Mesenchymal stem cell (in vitro differentiated cells and primary cell): Measurements from ENCODE around the gene CEP152.

Experiments
- DNase-seq: peaks from one replicate; pipeline ENCODE4 v3.0.0-alpha.2; 2013
- H2AFZ ChIP-seq: one replicate; pipeline ENCODE4 v1.6.1; 2013; ENCODE audit warnings: low read depth, mild to moderate bottlenecking, control low read depth, inconsistent platforms, low read length, moderate library complexity
- H2AK5ac ChIP-seq: 2 replicates; pipeline ENCODE4 v1.6.1; 2013; ENCODE audit warnings: low read length, moderate library complexity, mild to moderate bottlenecking, inconsistent platforms; ENCODE audit not compliant: severe bottlenecking
- H2BK120ac ChIP-seq: one replicate; pipeline ENCODE4 v1.6.1; 2013; ENCODE audit warnings: low read depth, mild to moderate bottlenecking, inconsistent platforms, low read length, moderate library complexity
- H2BK12ac ChIP-seq, 2 experiments: one replicate each; pipeline ENCODE4 v1.6.1; 2013; ENCODE audit warnings: inconsistent platforms in 2 of 2, low read length in 2 of 2, mild to moderate bottlenecking in 2 of 2, moderate library complexity in 2 of 2, control low read depth in 1 of 2
- H2BK15ac ChIP-seq: one replicate; pipeline ENCODE4 v1.6.1; 2013; ENCODE audit warnings: mild to moderate bottlenecking, low read depth, inconsistent platforms; ENCODE audit not compliant: poor library complexity, severe bottlenecking
- H2BK5ac ChIP-seq: 2 replicates; pipeline ENCODE4 v1.6.1; 2013; ENCODE audit warnings: low read depth, mild to moderate bottlenecking, low read length, control low read depth, inconsistent platforms; ENCODE audit not compliant: poor library complexity, severe bottlenecking
- H3K14ac ChIP-seq, 2 experiments: one replicate each; pipeline ENCODE4 v1.6.1; 2013; ENCODE audit warnings: inconsistent platforms in 2 of 2, low read length in 2 of 2, control low read depth in 1 of 2, mild to moderate bottlenecking in 1 of 2, moderate library complexity in 1 of 2
- H3K18ac ChIP-seq, 2 experiments: one replicate each; pipeline ENCODE4 v1.6.1; 2013; ENCODE audit warnings: inconsistent platforms in 2 of 2, low read length in 2 of 2, control low read depth in 1 of 2, low read depth in 1 of 2, mild to moderate bottlenecking in 1 of 2
- H3K23ac ChIP-seq, 2 experiments: one replicate each; pipeline ENCODE4 v1.6.1; 2013; ENCODE audit warnings: inconsistent platforms in 2 of 2, low read length in 2 of 2, mild to moderate bottlenecking in 2 of 2, moderate library complexity in 2 of 2, control low read depth in 1 of 2
- H3K27ac ChIP-seq: 2 replicates; pipeline ENCODE4 v1.5.1; 2013; ENCODE audit warnings: mild to moderate bottlenecking, moderate library complexity, low read length, control low read depth, inconsistent platforms; ENCODE audit not compliant: poor library complexity, severe bottlenecking
- H3K27me3 ChIP-seq, 2 experiments: 2 replicates each; pipeline versions ENCODE4 v1.6.1 to v1.7.0; 2013; ENCODE audit warnings: low read length in 2 of 2, mild to moderate bottlenecking in 2 of 2, moderate library complexity in 2 of 2, control low read depth in 1 of 2, inconsistent platforms in 1 of 2; ENCODE audit not compliant: control insufficient read depth in 1 of 2, insufficient read depth in 1 of 2
- H3K36me3 ChIP-seq, 2 experiments: 2 replicates each; pipeline versions ENCODE4 v1.6.1 to v1.7.0; 2013; ENCODE audit warnings: low read length in 2 of 2, control low read depth in 1 of 2, inconsistent platforms in 1 of 2, low read depth in 1 of 2, mild to moderate bottlenecking in 1 of 2; ENCODE audit not compliant: insufficient read depth in 2 of 2, control insufficient read depth in 1 of 2
- H3K4ac ChIP-seq, 2 experiments: one replicate each; pipeline ENCODE4 v1.6.1; 2013; ENCODE audit warnings: inconsistent platforms in 2 of 2, low read length in 2 of 2, mild to moderate bottlenecking in 2 of 2, moderate library complexity in 2 of 2, control low read depth in 1 of 2, low read depth in 1 of 2
- H3K4me1 ChIP-seq: 2 replicates; pipeline ENCODE4 v1.6.1; 2013; ENCODE audit warnings: low read depth, low read length, control low read depth; ENCODE audit not compliant: control insufficient read depth, insufficient read depth
- H3K4me2 ChIP-seq: 2 replicates; pipeline ENCODE4 v1.6.1; 2013; ENCODE audit warnings: low read length, mild to moderate bottlenecking, inconsistent platforms; ENCODE audit not compliant: poor library complexity, severe bottlenecking
- H3K4me3 ChIP-seq, 2 experiments: 2 replicates each; pipeline versions ENCODE4 v1.5.1 to v1.7.0; 2013; ENCODE audit warnings: low read length in 2 of 2, mild to moderate bottlenecking in 2 of 2, control low read depth in 1 of 2, low read depth in 1 of 2; ENCODE audit not compliant: insufficient read depth in 1 of 2
- H3K79me1 ChIP-seq: replicated peaks from 2 replicates; pipeline ENCODE4 v1.6.1; 2013; ENCODE audit warnings: mild to moderate bottlenecking, control low read depth, low read length, inconsistent platforms; ENCODE audit not compliant: poor library complexity, severe bottlenecking
- H3K9ac ChIP-seq: 2 replicates; pipeline ENCODE4 v1.7.0; 2013; ENCODE audit warnings: mild to moderate bottlenecking, low read length, moderate library complexity
- H3K9me3 ChIP-seq: 2 replicates; pipeline ENCODE4 v1.7.0; 2013; ENCODE audit warnings: mild to moderate bottlenecking, low read length; ENCODE audit not compliant: control insufficient read depth
- H4K8ac ChIP-seq: one replicate; pipeline ENCODE4 v1.6.1; 2013; ENCODE audit warnings: inconsistent platforms, mild to moderate bottlenecking, low read length, moderate library complexity
- H4K91ac ChIP-seq: one replicate; pipeline ENCODE4 v1.6.1; 2013; ENCODE audit warnings: mild to moderate bottlenecking, low read length, inconsistent platforms
- WGBS: methylation state at CpG from one replicate; pipeline ENCODE4 v1.1.7; 2013; ENCODE audit warnings: mixed read lengths; 5-methylcytosine and 5-hydroxymethylcytosine counted together

The CEP152 gene

GRCh38 chr15:48748535-48748934 lies 62.3 kb downstream of the CEP152 start:
- 0% methylated on average over 1 of the region's 1 CpG for WGBS

GRCh38 chr15:48733615-48734014 lies 77.3 kb downstream of the CEP152 start:
- Histone ChIP-seq H4K8ac (no peak overlapping the region), H4K91ac (no peak overlapping the region), H3K36me3 (peaks cover 0 to 13% of the 10 kb centered on the region in 2 experiments), H3K4me3 (no peak overlapping the region), H3K4ac (no peak overlapping the region), H2BK15ac (no peak overlapping the region), H2AFZ (no peak overlapping the region), H3K9ac (no peak overlapping the region), H3K4me1 (no peaks in the 10 kb centered on the region), H3K27ac (no peak overlapping the region), H3K14ac (no peak overlapping the region), H2BK12ac (no peak overlapping the region), H2BK120ac (no peak overlapping the region), H3K79me1 (peaks cover 3% of the 10 kb centered on the region), H2AK5ac (no peak overlapping the region), H3K27me3 (no peaks in the 10 kb centered on the region), H3K4me2 (no peak overlapping the region), H3K9me3 (peaks cover 55% of the 10 kb centered on the region), H2BK5ac (no peak overlapping the region), H3K23ac (no peak overlapping the region), H3K18ac (no peak overlapping the region)
- no CpG with 5 or more reads among the region's 1 CpG for WGBS
- no peak for DNase-seq

More at GRCh38 chr15:48748535-48748934, 62.3 kb downstream of the CEP152 start:
- no peak overlapping the region for H4K8ac ChIP-seq
- no peak overlapping the region for H3K18ac ChIP-seq
- H3K27ac ChIP-seq: no peak overlapping the region
- H3K4me2 ChIP-seq: no peak overlapping the region
- no peak overlapping the region for H2AFZ ChIP-seq
- no peak overlapping the region for H3K14ac ChIP-seq
- DNase-seq: peak; percentile 51
- peaks cover 1% of the 10 kb centered on the region for H3K79me1 ChIP-seq
- no peak overlapping the region for H3K4ac ChIP-seq
- no peak overlapping the region for H3K9ac ChIP-seq
- peaks cover 2% of the 10 kb centered on the region for H3K4me1 ChIP-seq
- H2BK5ac ChIP-seq: no peak overlapping the region
- H3K4me3 ChIP-seq: no peak overlapping the region
- H2BK12ac ChIP-seq: no peak overlapping the region
- H2BK120ac ChIP-seq: no peak overlapping the region
- no peak overlapping the region for H2BK15ac ChIP-seq
- no peaks in the 10 kb centered on the region for H3K27me3 ChIP-seq
- no peak overlapping the region for H2AK5ac ChIP-seq
- no peak overlapping the region for H4K91ac ChIP-seq
- no peaks in the 10 kb centered on the region for H3K9me3 ChIP-seq
- no peak overlapping the region for H3K23ac ChIP-seq
- H3K36me3 ChIP-seq: peaks cover 0 to 10% of the 10 kb centered on the region in 2 experiments

GRCh38 chr15:48730506-48730905 lies 80.4 kb downstream of the CEP152 start:
- Histone ChIP-seq H3K79me1 (peaks cover 3% of the 10 kb centered on the region), H2AK5ac (no peak overlapping the region), H2BK120ac (no peak overlapping the region), H3K23ac (no peak overlapping the region), H3K14ac (no peak overlapping the region), H3K36me3 (no peaks in the 10 kb centered on the region), H2BK12ac (no peak overlapping the region), H3K18ac (no peak overlapping the region), H3K4me3 (no peak overlapping the region), H2AFZ (no peak overlapping the region), H3K4me1 (no peaks in the 10 kb centered on the region), H3K4ac (no peak overlapping the region), H3K4me2 (no peak overlapping the region), H3K9me3 (peaks cover 38% of the 10 kb centered on the region), H3K27ac (no peak overlapping the region), H2BK5ac (no peak overlapping the region), H3K27me3 (no peaks in the 10 kb centered on the region), H4K8ac (no peak overlapping the region), H2BK15ac (no peak overlapping the region), H3K9ac (no peak overlapping the region), H4K91ac (no peak overlapping the region)
- DNase-seq: no peak
- WGBS: 100% methylated on average over 1 of the region's 1 CpG

GRCh38 chr15:48723969-48724368 lies 86.9 kb downstream of the CEP152 start:
- H3K4ac ChIP-seq: no peak overlapping the region
- no peak overlapping the region for H3K14ac ChIP-seq
- no peak overlapping the region for H3K4me3 ChIP-seq
- H2BK5ac ChIP-seq: no peak overlapping the region
- H3K18ac ChIP-seq: no peak overlapping the region
- no peaks in the 10 kb centered on the region for H3K27me3 ChIP-seq
- no peak overlapping the region for H2BK120ac ChIP-seq
- peak overlapping the region; percentile 10 for H3K9ac ChIP-seq
- H2BK15ac ChIP-seq: no peak overlapping the region
- no peak overlapping the region for H2BK12ac ChIP-seq
- DNase-seq: no peak
- H3K4me2 ChIP-seq: no peak overlapping the region
- H4K91ac ChIP-seq: no peak overlapping the region
- H3K79me1 ChIP-seq: no peaks in the 10 kb centered on the region
- H3K27ac ChIP-seq: no peak overlapping the region
- H3K4me1 ChIP-seq: peaks cover 2% of the 10 kb centered on the region
- H3K23ac ChIP-seq: no peak overlapping the region
- no peaks in the 10 kb centered on the region for H3K36me3 ChIP-seq
- no peak overlapping the region for H2AK5ac ChIP-seq
- no peaks in the 10 kb centered on the region for H3K9me3 ChIP-seq
- H4K8ac ChIP-seq: no peak overlapping the region
- WGBS: no CpG with 5 or more reads among the region's 2 CpGs
- no peak overlapping the region for H2AFZ ChIP-seq
